ENCODE measurements around the gene TCHHL1. TPM values are rescaled to one million over a fixed set of nuclear protein-coding genes. Genes with fewer than 3 reads are reported as not detected.
"Not testable (repeated sequence)": the region's sequence is repeated elsewhere in the genome, so short reads cannot be mapped to it uniquely, and the experiment has no call there.

TCHHL1 gene
- polyA plus RNA-seq, 1 donor from 2014 or later = not detected

GRCh38 chr1:152084853-152085252 is 4.0 kb downstream of the TCHHL1 start:
- Histone ChIP-seq H3K27ac (ENCODE audit: low read length) (no peak overlapping the region), H4K20me1 (ENCODE audit: insufficient read depth) (no peaks in the 10 kb centered on the region), H3K36me3 (ENCODE audit: insufficient read depth, low read length) (no peaks in the 10 kb centered on the region), H2AFZ (ENCODE audit: low read depth, low read length) (no peak overlapping the region), H3K27me3 (ENCODE audit: insufficient read depth, low read depth, low read length) (no peaks in the 10 kb centered on the region), H3F3A (ENCODE audit: insufficient read depth, low read length, poor library complexity, severe bottlenecking) (no peaks in the 10 kb centered on the region), H3K9me2 (ENCODE audit: insufficient read depth, low read length) (no peaks in the 10 kb centered on the region), H3K4me3 (ENCODE audit: low read length) (no peak overlapping the region), H3K9me3 (ENCODE audit: low read length) (no peaks in the 10 kb centered on the region), H3K79me2 (replicated peaks; ENCODE audit: insufficient read depth, low read length) (no peaks in the 10 kb centered on the region), H3K9ac (ENCODE audit: low read length) (no peak overlapping the region), H3K4me2 (ENCODE audit: low read length) (no peak overlapping the region)
- TF ChIP-seq REST (IDR thresholded peaks at IDR 0.05; ENCODE audit: borderline replicate concordance) (no peak), TAF1 (IDR thresholded peaks at IDR 0.05; ENCODE audit: low read depth) (no peak), MXI1 (conservative IDR thresholded peaks at IDR 0.05; ENCODE audit: poor library complexity, severe bottlenecking) (no peak), POLR2AphosphoS5 (IDR thresholded peaks at IDR 0.05) (no peak), EP300 (conservative IDR thresholded peaks at IDR 0.05; ENCODE audit: poor library complexity, severe bottlenecking) (no peak), RAD21 (conservative IDR thresholded peaks at IDR 0.05) (no peak)
- TF ChIP-seq, protein P1, sequence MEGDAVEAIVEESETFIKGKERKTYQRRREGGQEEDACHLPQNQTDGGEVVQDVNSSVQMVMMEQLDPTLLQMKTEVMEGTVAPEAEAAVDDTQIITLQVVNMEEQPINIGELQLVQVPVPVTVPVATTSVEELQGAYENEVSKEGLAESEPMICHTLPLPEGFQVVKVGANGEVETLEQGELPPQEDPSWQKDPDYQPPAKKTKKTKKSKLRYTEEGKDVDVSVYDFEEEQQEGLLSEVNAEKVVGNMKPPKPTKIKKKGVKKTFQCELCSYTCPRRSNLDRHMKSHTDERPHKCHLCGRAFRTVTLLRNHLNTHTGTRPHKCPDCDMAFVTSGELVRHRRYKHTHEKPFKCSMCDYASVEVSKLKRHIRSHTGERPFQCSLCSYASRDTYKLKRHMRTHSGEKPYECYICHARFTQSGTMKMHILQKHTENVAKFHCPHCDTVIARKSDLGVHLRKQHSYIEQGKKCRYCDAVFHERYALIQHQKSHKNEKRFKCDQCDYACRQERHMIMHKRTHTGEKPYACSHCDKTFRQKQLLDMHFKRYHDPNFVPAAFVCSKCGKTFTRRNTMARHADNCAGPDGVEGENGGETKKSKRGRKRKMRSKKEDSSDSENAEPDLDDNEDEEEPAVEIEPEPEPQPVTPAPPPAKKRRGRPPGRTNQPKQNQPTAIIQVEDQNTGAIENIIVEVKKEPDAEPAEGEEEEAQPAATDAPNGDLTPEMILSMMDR (IDR thresholded peaks at IDR 0.05; ENCODE audit: poor library complexity, severe bottlenecking) = no peak

DNA sequence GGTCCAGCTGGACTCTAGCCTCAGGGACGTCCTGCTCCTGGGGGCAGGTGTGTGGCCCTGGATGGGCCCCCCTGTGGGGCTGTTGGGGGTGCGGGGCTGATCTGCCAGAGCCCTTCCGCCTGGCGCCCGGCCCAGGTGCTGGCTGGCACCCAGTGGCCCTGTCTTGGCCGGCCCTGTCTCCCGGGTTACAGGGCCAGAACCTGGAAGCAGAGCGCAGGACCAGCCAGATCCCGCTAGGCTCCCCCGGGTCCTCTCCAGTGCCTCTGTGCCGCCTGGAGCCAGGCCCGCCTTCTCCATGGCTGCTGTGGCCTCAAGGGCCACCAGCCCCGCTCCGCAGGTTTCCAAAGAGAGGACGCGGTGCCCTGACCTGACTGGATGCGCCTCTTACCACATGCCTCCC is 7.8 kb downstream of the TCHHL1 start:
- H3K27me3 ChIP-seq (ENCODE audit: insufficient read depth, low read depth, low read length); H3K9ac ChIP-seq (ENCODE audit: low read length); H3K27ac ChIP-seq (ENCODE audit: low read length); H3K4me3 ChIP-seq (ENCODE audit: low read length); H3K36me3 ChIP-seq (ENCODE audit: insufficient read depth, low read length); H3K4me2 ChIP-seq (ENCODE audit: low read length); H3K9me3 ChIP-seq (ENCODE audit: low read length); H3F3A ChIP-seq (ENCODE audit: insufficient read depth, low read length, poor library complexity, severe bottlenecking); H3K9me2 ChIP-seq (ENCODE audit: insufficient read depth, low read length); H2AFZ ChIP-seq (ENCODE audit: low read depth, low read length); H4K20me1 ChIP-seq (ENCODE audit: insufficient read depth); H3K79me2 ChIP-seq (replicated peaks; ENCODE audit: insufficient read depth, low read length): not testable (repeated sequence)

DNA sequence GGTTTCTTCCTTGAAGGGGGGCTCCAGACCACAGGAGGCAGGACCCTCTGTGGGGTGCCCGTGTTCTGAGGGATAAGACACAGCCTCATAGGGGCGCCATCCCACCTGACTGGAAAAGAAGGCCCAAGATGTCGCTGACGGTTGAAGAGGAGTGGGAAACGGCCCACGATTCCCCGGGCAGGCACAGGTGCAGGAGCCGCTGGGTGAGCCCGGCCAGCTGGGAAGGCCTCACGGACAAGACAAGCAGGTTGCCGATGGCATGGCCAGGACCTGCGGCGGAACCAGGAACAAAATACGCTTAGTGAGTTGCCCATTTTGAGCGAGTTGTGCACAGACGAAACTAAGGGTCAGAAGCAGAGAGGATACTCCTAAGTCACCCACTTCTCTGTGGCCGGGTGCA is 8.4 kb downstream of the TCHHL1 start:
- not testable (repeated sequence) for H4K20me1 ChIP-seq (ENCODE audit: insufficient read depth); H3K79me2 ChIP-seq (replicated peaks; ENCODE audit: insufficient read depth, low read length); H3K9me2 ChIP-seq (ENCODE audit: insufficient read depth, low read length); H3K27me3 ChIP-seq (ENCODE audit: insufficient read depth, low read depth, low read length); H3K36me3 ChIP-seq (ENCODE audit: insufficient read depth, low read length); H3K9ac ChIP-seq (ENCODE audit: low read length); H2AFZ ChIP-seq (ENCODE audit: low read depth, low read length); H3K9me3 ChIP-seq (ENCODE audit: low read length); H3F3A ChIP-seq (ENCODE audit: insufficient read depth, low read length, poor library complexity, severe bottlenecking); H3K4me3 ChIP-seq (ENCODE audit: low read length); H3K27ac ChIP-seq (ENCODE audit: low read length); H3K4me2 ChIP-seq (ENCODE audit: low read length)

Data from neural cell (in vitro differentiated cells).